HG03060 (cell line): Measurements from ENCODE around the gene FAM180A.

ENCODE experiments used
- ATAC-seq: cut with Tn5 transposase; IDR thresholded peaks from one replicate; pipeline ENCODE4 v1.9.1; 2021; ENCODE audit warnings: low read depth, moderate number of reproducible peaks; ENCODE audit not compliant: unreplicated experiment

The FAM180A gene

GRCh38 chr7:135692055-135692454 is 56.6 kb downstream of the FAM180A start:
- ATAC-seq: no peak

GRCh38 chr7:135690566-135690965 is 58.0 kb downstream of the FAM180A start:
- no peak for ATAC-seq

GRCh38 chr7:135687466-135687865 is 61.1 kb downstream of the FAM180A start:
- ATAC-seq: no peak

GRCh38 chr7:135685306-135686084 is 63.1 kb downstream of the FAM180A start:
- no peak for ATAC-seq

- no peak for ATAC-seq
Measured at GRCh38 chr7:135684699-135685098, 63.9 kb downstream of the FAM180A start.

GRCh38 chr7:135684136-135684535 is 64.5 kb downstream of the FAM180A start:
- no peak for ATAC-seq

- no peak for ATAC-seq
Measured at GRCh38 chr7:135683609-135684008, 65.0 kb downstream of the FAM180A start.

- no peak for ATAC-seq
Measured at GRCh38 chr7:135682191-135682590, 66.4 kb downstream of the FAM180A start.

GRCh38 chr7:135681762-135682161 is 66.9 kb downstream of the FAM180A start:
- ATAC-seq: no peak
